ENCODE measurements around the gene FOXC2.

The FOXC2 gene

GRCh38 chr16:86595983-86596605 is 29.5 kb downstream of the FOXC2 start:
- no peak for DNase-seq (ENCODE audit: low read depth)
- H3K4me3 ChIP-seq (ENCODE audit: control insufficient read depth, low read depth, low read length): no peak overlapping the region
- no peak for TF ChIP-seq CTCF (conservative IDR thresholded peaks at IDR 0.05; ENCODE audit: control insufficient read depth, insufficient read depth, low read depth, low read length)

DNA sequence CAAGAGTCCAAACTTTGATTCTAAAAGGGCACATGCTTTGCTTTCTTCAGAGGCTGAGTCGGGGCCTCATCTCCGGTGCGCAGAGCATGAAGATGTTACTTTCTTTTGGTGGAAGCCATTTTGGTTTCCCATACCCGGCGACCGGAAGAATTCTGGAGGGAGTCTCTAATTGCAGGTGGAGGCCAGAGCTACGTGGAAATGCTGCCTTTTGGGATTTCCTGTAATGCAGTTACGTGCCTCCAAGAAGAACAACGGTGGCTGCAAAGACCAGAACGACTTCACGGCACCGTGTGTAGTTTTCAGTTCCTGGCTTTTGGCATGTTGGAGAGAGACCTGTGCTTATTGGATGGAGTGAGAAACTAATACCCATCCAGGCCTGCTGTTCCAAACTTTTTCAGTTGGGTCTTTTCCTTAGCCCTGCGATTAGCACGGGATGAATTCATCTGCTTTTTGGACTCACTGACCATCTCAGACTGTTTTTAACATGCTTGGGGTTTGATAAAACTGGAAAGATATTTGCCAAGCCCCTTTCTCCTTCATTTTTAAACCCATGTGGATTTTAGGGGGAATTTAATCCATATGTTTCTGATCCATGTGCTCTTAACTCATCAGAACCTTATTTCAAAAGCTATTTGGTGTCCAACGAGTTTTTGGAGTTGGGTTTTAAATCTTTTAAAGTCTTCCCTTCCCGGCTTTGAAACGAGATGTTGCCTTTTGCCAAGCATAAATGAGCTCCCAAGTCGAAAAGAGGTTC is 30.7 kb downstream of the FOXC2 start:
- H3K4me3 ChIP-seq (ENCODE audit: control insufficient read depth, low read depth, low read length): no peak overlapping the region
- DNase-seq (ENCODE audit: low read depth): no peak
- no peak for TF ChIP-seq CTCF (conservative IDR thresholded peaks at IDR 0.05; ENCODE audit: control insufficient read depth, insufficient read depth, low read depth, low read length)

GRCh38 chr16:86597880-86598606 is 31.4 kb downstream of the FOXC2 start:
- TF ChIP-seq CTCF (conservative IDR thresholded peaks at IDR 0.05; ENCODE audit: control insufficient read depth, insufficient read depth, low read depth, low read length): no peak
- DNase-seq (ENCODE audit: low read depth): no peak
- no peak overlapping the region for H3K4me3 ChIP-seq (ENCODE audit: control insufficient read depth, low read depth, low read length)

DNA sequence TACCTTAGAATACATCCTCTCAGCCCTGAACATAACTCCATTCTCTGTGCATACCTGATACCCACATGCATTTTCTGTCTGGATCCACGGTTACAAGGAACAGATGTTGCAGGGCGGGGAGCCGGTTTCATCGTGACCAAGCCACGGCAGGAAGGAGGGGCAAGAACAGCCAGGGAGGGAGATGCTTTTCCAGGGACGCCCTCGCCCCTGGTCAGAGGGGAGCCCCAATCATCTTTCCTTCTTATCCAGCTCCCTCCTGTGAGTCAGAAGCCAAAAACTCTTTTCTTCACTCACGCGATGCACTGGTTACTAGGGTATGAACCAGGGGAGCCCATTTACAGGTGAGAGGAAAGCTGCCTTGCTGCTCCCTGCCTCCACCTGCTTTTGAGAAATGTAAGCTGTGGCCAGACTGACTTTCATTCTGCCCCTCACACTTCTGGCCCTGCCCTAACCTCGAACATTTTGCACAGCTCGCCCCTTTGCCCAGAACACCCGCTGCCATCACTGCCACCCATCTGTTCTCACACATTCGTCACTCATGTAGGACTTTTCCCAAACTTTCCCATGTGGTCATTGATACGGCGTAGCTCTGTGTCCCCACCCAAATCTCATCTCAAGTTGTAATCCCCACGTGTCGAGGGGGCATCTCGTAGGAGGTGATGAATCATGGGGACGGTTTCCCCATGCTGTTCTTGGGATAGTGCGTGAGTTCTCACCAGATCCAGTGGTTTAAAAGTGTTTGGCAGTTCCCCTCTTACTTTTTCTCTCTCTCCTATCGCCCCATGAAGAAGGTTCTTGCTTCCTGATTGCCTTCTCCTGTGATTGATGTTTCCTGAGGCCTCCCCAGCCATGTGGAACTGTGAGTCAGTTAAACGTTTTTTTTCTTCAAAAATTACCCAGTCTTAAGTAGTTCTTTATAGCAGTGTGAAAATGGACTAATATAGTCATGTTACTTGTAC is 32.3 kb downstream of the FOXC2 start:
- H3K4me3 ChIP-seq (ENCODE audit: control insufficient read depth, low read depth, low read length): no peak overlapping the region
- no peak for TF ChIP-seq CTCF (conservative IDR thresholded peaks at IDR 0.05; ENCODE audit: control insufficient read depth, insufficient read depth, low read depth, low read length)
- no peak for DNase-seq (ENCODE audit: low read depth)

- no peak for TF ChIP-seq CTCF (conservative IDR thresholded peaks at IDR 0.05; ENCODE audit: control insufficient read depth, insufficient read depth, low read depth, low read length)
- H3K4me3 ChIP-seq (ENCODE audit: control insufficient read depth, low read depth, low read length): no peak overlapping the region
- DNase-seq (ENCODE audit: low read depth): no peak
These were observed 34.7 kb downstream of the FOXC2 start for GRCh38 chr16:86601356-86601755.

- no peak for DNase-seq (ENCODE audit: low read depth)
- no peak for TF ChIP-seq CTCF (conservative IDR thresholded peaks at IDR 0.05; ENCODE audit: control insufficient read depth, insufficient read depth, low read depth, low read length)
- no peak overlapping the region for H3K4me3 ChIP-seq (ENCODE audit: control insufficient read depth, low read depth, low read length)
These were observed 35.9 kb downstream of the FOXC2 start for GRCh38 chr16:86602521-86602920.

All from fibroblast of mammary gland (primary cell).